ENCODE results near the gene WDR93.

WDR93 gene

DNA sequence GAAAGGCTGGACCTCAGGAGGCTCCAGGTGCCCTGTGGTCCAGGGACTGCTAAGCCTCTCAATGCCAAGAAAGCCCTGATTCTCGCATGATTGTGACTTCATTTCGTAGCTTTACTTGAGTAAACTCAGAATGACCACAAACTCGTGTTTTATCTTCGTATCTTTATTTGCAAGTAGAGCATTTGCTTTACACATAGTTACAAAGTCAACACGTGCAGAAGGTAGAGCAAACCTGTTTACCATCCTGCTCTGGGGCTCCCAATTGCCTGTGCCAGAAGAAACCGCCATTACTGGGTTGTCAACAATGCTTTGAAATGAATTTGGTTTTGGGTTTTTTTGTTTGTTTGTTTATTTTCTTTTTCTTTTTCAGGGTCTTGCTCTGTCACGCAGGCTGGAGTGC lies 66.3 kb downstream of the WDR93 start:
- Histone ChIP-seq H3K4me1 (ENCODE audit: control insufficient read depth in 1 of 2, insufficient read depth in 1 of 2, low read depth in 1 of 2, low read length in 1 of 2) (peaks cover 8 to 10% of the 10 kb centered on the region in 2 experiments), H3K27ac (no peak overlapping the region), H3K4me3 (ENCODE audit: low read depth in 1 of 2, low read length in 1 of 2) (no peak overlapping the region), H3K36me3 (no peaks in the 10 kb centered on the region), H3K9me3 (no peaks in the 10 kb centered on the region), H3K27me3 (peaks cover 8% of the 10 kb centered on the region)
- TF ChIP-seq, protein P1, sequence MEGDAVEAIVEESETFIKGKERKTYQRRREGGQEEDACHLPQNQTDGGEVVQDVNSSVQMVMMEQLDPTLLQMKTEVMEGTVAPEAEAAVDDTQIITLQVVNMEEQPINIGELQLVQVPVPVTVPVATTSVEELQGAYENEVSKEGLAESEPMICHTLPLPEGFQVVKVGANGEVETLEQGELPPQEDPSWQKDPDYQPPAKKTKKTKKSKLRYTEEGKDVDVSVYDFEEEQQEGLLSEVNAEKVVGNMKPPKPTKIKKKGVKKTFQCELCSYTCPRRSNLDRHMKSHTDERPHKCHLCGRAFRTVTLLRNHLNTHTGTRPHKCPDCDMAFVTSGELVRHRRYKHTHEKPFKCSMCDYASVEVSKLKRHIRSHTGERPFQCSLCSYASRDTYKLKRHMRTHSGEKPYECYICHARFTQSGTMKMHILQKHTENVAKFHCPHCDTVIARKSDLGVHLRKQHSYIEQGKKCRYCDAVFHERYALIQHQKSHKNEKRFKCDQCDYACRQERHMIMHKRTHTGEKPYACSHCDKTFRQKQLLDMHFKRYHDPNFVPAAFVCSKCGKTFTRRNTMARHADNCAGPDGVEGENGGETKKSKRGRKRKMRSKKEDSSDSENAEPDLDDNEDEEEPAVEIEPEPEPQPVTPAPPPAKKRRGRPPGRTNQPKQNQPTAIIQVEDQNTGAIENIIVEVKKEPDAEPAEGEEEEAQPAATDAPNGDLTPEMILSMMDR (IDR thresholded peaks at IDR 0.05): no peak

DNA sequence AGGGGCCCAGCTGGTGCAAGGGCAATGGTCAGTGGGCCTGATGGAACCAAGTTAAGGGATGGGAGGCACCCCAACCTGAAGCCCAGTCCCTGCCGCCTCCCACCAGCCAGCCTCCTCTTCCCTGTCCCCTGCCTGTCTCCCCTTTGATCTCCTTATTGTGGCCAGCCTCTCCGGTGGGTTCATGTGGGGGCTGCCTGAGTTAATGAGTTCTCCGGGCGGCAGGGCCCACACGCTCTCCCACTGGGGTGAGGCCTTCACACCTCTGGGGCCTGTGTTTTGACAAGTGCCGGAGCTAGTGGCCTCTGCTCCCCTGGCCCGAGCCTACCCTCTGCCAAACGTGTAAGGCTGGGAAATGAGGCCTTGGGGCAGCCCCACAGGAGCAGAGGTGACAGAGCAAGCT lies 67.7 kb downstream of the WDR93 start:
- Histone ChIP-seq H3K9me3 (no peaks in the 10 kb centered on the region), H3K4me1 (ENCODE audit: control insufficient read depth in 1 of 2, insufficient read depth in 1 of 2, low read depth in 1 of 2, low read length in 1 of 2) (peaks cover 8 to 10% of the 10 kb centered on the region in 2 experiments), H3K27me3 (no peaks in the 10 kb centered on the region), H3K4me3 (ENCODE audit: low read depth in 1 of 2, low read length in 1 of 2) (no peak overlapping the region), H3K27ac (no peak overlapping the region), H3K36me3 (no peaks in the 10 kb centered on the region)
- TF ChIP-seq, protein P1 (IDR thresholded peaks at IDR 0.05): no peak

- H3K27me3 ChIP-seq: no peaks in the 10 kb centered on the region
- H3K27ac ChIP-seq: no peak overlapping the region
- no peaks in the 10 kb centered on the region for H3K36me3 ChIP-seq
- H3K4me3 ChIP-seq (ENCODE audit: low read depth in 1 of 2, low read length in 1 of 2): no peak overlapping the region
- TF ChIP-seq, protein P1 (IDR thresholded peaks at IDR 0.05): no peak
- peaks cover 12% of the 10 kb centered on the region in 2 experiments for H3K4me1 ChIP-seq (ENCODE audit: control insufficient read depth in 1 of 2, insufficient read depth in 1 of 2, low read depth in 1 of 2, low read length in 1 of 2)
- H3K9me3 ChIP-seq: no peaks in the 10 kb centered on the region
Observed at GRCh38 chr15:89758981-89759380, 68.4 kb downstream of the WDR93 start.

GRCh38 chr15:89759835-89760234 lies 69.2 kb downstream of the WDR93 start:
- Histone ChIP-seq H3K27ac (no peak overlapping the region), H3K36me3 (no peaks in the 10 kb centered on the region), H3K4me1 (ENCODE audit: control insufficient read depth in 1 of 2, insufficient read depth in 1 of 2, low read depth in 1 of 2, low read length in 1 of 2) (peaks cover 13% of the 10 kb centered on the region in 2 experiments), H3K4me3 (ENCODE audit: low read depth in 1 of 2, low read length in 1 of 2) (no peak overlapping the region), H3K27me3 (no peaks in the 10 kb centered on the region), H3K9me3 (no peaks in the 10 kb centered on the region)
- TF ChIP-seq, protein P1 (IDR thresholded peaks at IDR 0.05): no peak

DNA sequence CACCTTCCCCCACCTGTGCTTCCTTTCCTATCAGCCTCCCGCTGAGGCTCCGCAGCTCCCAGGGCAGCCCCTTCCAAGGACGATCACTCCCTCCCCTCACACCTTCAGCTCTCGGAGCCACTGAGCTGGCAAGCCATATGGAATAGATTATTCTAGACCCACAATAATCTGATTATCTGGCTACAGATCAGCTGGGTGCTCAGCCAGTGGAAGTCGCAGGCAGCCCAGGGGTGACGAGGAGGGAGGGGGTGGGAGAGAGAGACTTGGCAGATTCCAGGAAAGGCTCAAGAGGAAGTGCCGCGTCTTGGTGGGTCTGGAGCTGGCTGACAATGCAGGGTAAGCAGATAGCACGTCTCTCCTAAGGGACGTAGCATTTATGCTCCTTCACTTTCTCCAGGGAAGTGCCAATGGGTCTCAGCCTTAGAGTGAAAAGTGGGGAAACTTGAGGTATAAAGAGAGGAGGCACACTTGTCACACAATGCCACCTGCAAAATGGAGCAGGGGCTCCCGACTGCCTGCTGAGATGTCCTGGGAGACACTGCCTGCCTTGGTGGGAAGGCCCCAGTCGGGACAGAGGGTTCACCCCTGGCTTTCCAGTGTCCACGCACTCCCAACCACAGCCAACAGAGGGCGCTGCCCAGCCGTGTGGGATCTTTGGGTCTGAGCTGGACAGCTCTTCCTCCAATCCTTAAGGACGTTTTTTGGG lies 69.8 kb downstream of the WDR93 start:
- no peaks in the 10 kb centered on the region for H3K9me3 ChIP-seq
- no peaks in the 10 kb centered on the region for H3K36me3 ChIP-seq
- no peak overlapping the region for H3K27ac ChIP-seq
- H3K4me1 ChIP-seq (ENCODE audit: control insufficient read depth in 1 of 2, insufficient read depth in 1 of 2, low read depth in 1 of 2, low read length in 1 of 2): peaks cover 13% of the 10 kb centered on the region in 2 experiments
- TF ChIP-seq, protein P1 (IDR thresholded peaks at IDR 0.05): peak; percentile 94
- no peaks in the 10 kb centered on the region for H3K27me3 ChIP-seq
- H3K4me3 ChIP-seq (ENCODE audit: low read depth in 1 of 2, low read length in 1 of 2): no peak overlapping the region

All from neutrophil (primary cell).